ENCODE results near the gene PLEKHG7.
"Not testable (repeated sequence)": the region's sequence is repeated elsewhere in the genome, so short reads cannot be mapped to it uniquely, and the experiment has no call there.

Gene PLEKHG7

GRCh38 chr12:92715625-92716024 lies 12.8 kb downstream of the PLEKHG7 start:
- no peak for DNase-seq

GRCh38 chr12:92717202-92717601 lies 14.4 kb downstream of the PLEKHG7 start:
- DNase-seq = no peak

GRCh38 chr12:92718483-92718990 lies 15.7 kb downstream of the PLEKHG7 start:
- no peak for DNase-seq

- DNase-seq = no peak
Measured at GRCh38 chr12:92719674-92720073, 16.9 kb downstream of the PLEKHG7 start.

- DNase-seq = no peak
Measured at GRCh38 chr12:92721130-92721529, 18.3 kb downstream of the PLEKHG7 start.

- DNase-seq = no peak
Measured at GRCh38 chr12:92721656-92722055, 18.9 kb downstream of the PLEKHG7 start.

GRCh38 chr12:92722897-92723296 lies 20.1 kb downstream of the PLEKHG7 start:
- DNase-seq = no peak

- no peak for DNase-seq
Measured at GRCh38 chr12:92726850-92727249, 24.1 kb downstream of the PLEKHG7 start.

GRCh38 chr12:92729773-92730305 lies 27.1 kb downstream of the PLEKHG7 start:
- DNase-seq = no peak

GRCh38 chr12:92730758-92731157 lies 28.0 kb downstream of the PLEKHG7 start:
- no peak for DNase-seq

- DNase-seq = no peak
Measured at GRCh38 chr12:92732216-92732615, 29.4 kb downstream of the PLEKHG7 start.

GRCh38 chr12:92732716-92733115 lies 29.9 kb downstream of the PLEKHG7 start:
- no peak for DNase-seq

GRCh38 chr12:92733181-92733580 lies 30.4 kb downstream of the PLEKHG7 start:
- no peak for DNase-seq

GRCh38 chr12:92733661-92734060 lies 30.9 kb downstream of the PLEKHG7 start:
- no peak for DNase-seq

GRCh38 chr12:92735131-92735721 lies 32.4 kb downstream of the PLEKHG7 start:
- DNase-seq = peak; percentile 46

GRCh38 chr12:92736605-92737004 lies 33.8 kb downstream of the PLEKHG7 start:
- no peak for DNase-seq

GRCh38 chr12:92737855-92738850 lies 35.4 kb downstream of the PLEKHG7 start:
- no peak for DNase-seq

GRCh38 chr12:92739113-92739512 lies 36.3 kb downstream of the PLEKHG7 start:
- peak; percentile 4 for DNase-seq

GRCh38 chr12:92740411-92740810 lies 37.6 kb downstream of the PLEKHG7 start:
- DNase-seq = no peak

GRCh38 chr12:92743026-92743425 lies 40.2 kb downstream of the PLEKHG7 start:
- no peak for DNase-seq

GRCh38 chr12:92745856-92746550 lies 43.2 kb downstream of the PLEKHG7 start:
- DNase-seq = no peak

GRCh38 chr12:92747151-92747550 lies 44.4 kb downstream of the PLEKHG7 start:
- DNase-seq = no peak

- DNase-seq = not testable (repeated sequence)
Measured at GRCh38 chr12:92749691-92750090, 46.9 kb downstream of the PLEKHG7 start.
